ENCODE results near the gene OSBPL2.

OSBPL2 gene

GRCh38 chr20:62322492-62323041 is 84.2 kb downstream of the OSBPL2 start:
- H3K27ac ChIP-seq (ENCODE audit: low read length), result no peak overlapping the region
- H3K9me3 ChIP-seq (ENCODE audit: control insufficient read depth in 2 of 2, low read length in 2 of 2), result no peaks in the 10 kb centered on the region
- H3K4me3 ChIP-seq (ENCODE audit: low read length in 2 of 2), result no peak overlapping the region
- peaks cover 47 to 54% of the 10 kb centered on the region in 2 donors for H3K36me3 ChIP-seq (ENCODE audit: control insufficient read depth in 2 of 2, insufficient read depth in 2 of 2, low read length in 2 of 2)
- no peak overlapping the region for H3K9ac ChIP-seq (ENCODE audit: low read length in 2 of 2)
- no peaks in the 10 kb centered on the region for H3K27me3 ChIP-seq (ENCODE audit: control insufficient read depth in 1 of 2, insufficient read depth in 2 of 2, low read length in 2 of 2)
- H3K4me1 ChIP-seq (ENCODE audit: control insufficient read depth, insufficient read depth, low read length), result no peaks in the 10 kb centered on the region

GRCh38 chr20:62323146-62323979 is 85.0 kb downstream of the OSBPL2 start:
- no peaks in the 10 kb centered on the region for H3K4me1 ChIP-seq (ENCODE audit: control insufficient read depth, insufficient read depth, low read length)
- H3K36me3 ChIP-seq (ENCODE audit: control insufficient read depth in 2 of 2, insufficient read depth in 2 of 2, low read length in 2 of 2), result peaks cover 54 to 61% of the 10 kb centered on the region in 2 donors
- H3K4me3 ChIP-seq (ENCODE audit: low read length in 2 of 2), result no peak overlapping the region
- no peaks in the 10 kb centered on the region for H3K9me3 ChIP-seq (ENCODE audit: control insufficient read depth in 2 of 2, low read length in 2 of 2)
- no peak overlapping the region for H3K9ac ChIP-seq (ENCODE audit: low read length in 2 of 2)
- H3K27ac ChIP-seq (ENCODE audit: low read length), result no peak overlapping the region
- H3K27me3 ChIP-seq (ENCODE audit: control insufficient read depth in 1 of 2, insufficient read depth in 2 of 2, low read length in 2 of 2), result no peaks in the 10 kb centered on the region

GRCh38 chr20:62323980-62324906 is 85.9 kb downstream of the OSBPL2 start:
- no peak overlapping the region for H3K9ac ChIP-seq (ENCODE audit: low read length in 2 of 2)
- H3K4me1 ChIP-seq (ENCODE audit: control insufficient read depth, insufficient read depth, low read length), result no peaks in the 10 kb centered on the region
- H3K27ac ChIP-seq (ENCODE audit: low read length), result no peak overlapping the region
- no peak overlapping the region for H3K4me3 ChIP-seq (ENCODE audit: low read length in 2 of 2)
- H3K36me3 ChIP-seq (ENCODE audit: control insufficient read depth in 2 of 2, insufficient read depth in 2 of 2, low read length in 2 of 2), result peaks cover 61 to 63% of the 10 kb centered on the region in 2 donors
- H3K9me3 ChIP-seq (ENCODE audit: control insufficient read depth in 2 of 2, low read length in 2 of 2), result no peaks in the 10 kb centered on the region
- no peaks in the 10 kb centered on the region for H3K27me3 ChIP-seq (ENCODE audit: control insufficient read depth in 1 of 2, insufficient read depth in 2 of 2, low read length in 2 of 2)

GRCh38 chr20:62325172-62325905 is 87.0 kb downstream of the OSBPL2 start:
- no peaks in the 10 kb centered on the region for H3K9me3 ChIP-seq (ENCODE audit: control insufficient read depth in 2 of 2, low read length in 2 of 2)
- no peak overlapping the region for H3K4me3 ChIP-seq (ENCODE audit: low read length in 2 of 2)
- H3K36me3 ChIP-seq (ENCODE audit: control insufficient read depth in 2 of 2, insufficient read depth in 2 of 2, low read length in 2 of 2), result peaks cover 69 to 70% of the 10 kb centered on the region in 2 donors
- H3K27me3 ChIP-seq (ENCODE audit: control insufficient read depth in 1 of 2, insufficient read depth in 2 of 2, low read length in 2 of 2), result no peaks in the 10 kb centered on the region
- H3K4me1 ChIP-seq (ENCODE audit: control insufficient read depth, insufficient read depth, low read length), result no peaks in the 10 kb centered on the region
- H3K9ac ChIP-seq (ENCODE audit: low read length in 2 of 2), result no peak overlapping the region
- H3K27ac ChIP-seq (ENCODE audit: low read length), result no peak overlapping the region

- no peaks in the 10 kb centered on the region for H3K4me1 ChIP-seq (ENCODE audit: control insufficient read depth, insufficient read depth, low read length)
- H3K9me3 ChIP-seq (ENCODE audit: control insufficient read depth in 2 of 2, low read length in 2 of 2), result no peaks in the 10 kb centered on the region
- no peaks in the 10 kb centered on the region for H3K27me3 ChIP-seq (ENCODE audit: control insufficient read depth in 1 of 2, insufficient read depth in 2 of 2, low read length in 2 of 2)
- H3K27ac ChIP-seq (ENCODE audit: low read length), result no peak overlapping the region
- H3K9ac ChIP-seq (ENCODE audit: low read length in 2 of 2), result no peak overlapping the region
- no peak overlapping the region for H3K4me3 ChIP-seq (ENCODE audit: low read length in 2 of 2)
- H3K36me3 ChIP-seq (ENCODE audit: control insufficient read depth in 2 of 2, insufficient read depth in 2 of 2, low read length in 2 of 2), result peaks cover 74 to 75% of the 10 kb centered on the region in 2 donors
Observed at GRCh38 chr20:62326559-62326958, 88.2 kb downstream of the OSBPL2 start.

GRCh38 chr20:62326959-62327725 is 88.8 kb downstream of the OSBPL2 start:
- Histone ChIP-seq H3K36me3 (ENCODE audit: control insufficient read depth in 2 of 2, insufficient read depth in 2 of 2, low read length in 2 of 2) (peaks cover 77 to 79% of the 10 kb centered on the region in 2 donors), H3K9ac (ENCODE audit: low read length in 2 of 2) (no peak overlapping the region), H3K27me3 (ENCODE audit: control insufficient read depth in 1 of 2, insufficient read depth in 2 of 2, low read length in 2 of 2) (no peaks in the 10 kb centered on the region), H3K4me1 (ENCODE audit: control insufficient read depth, insufficient read depth, low read length) (no peaks in the 10 kb centered on the region), H3K27ac (ENCODE audit: low read length) (no peak overlapping the region), H3K9me3 (ENCODE audit: control insufficient read depth in 2 of 2, low read length in 2 of 2) (no peaks in the 10 kb centered on the region), H3K4me3 (ENCODE audit: low read length in 2 of 2) (no peak overlapping the region)

- H3K9me3 ChIP-seq (ENCODE audit: control insufficient read depth in 2 of 2, low read length in 2 of 2), result no peaks in the 10 kb centered on the region
- H3K36me3 ChIP-seq (ENCODE audit: control insufficient read depth in 2 of 2, insufficient read depth in 2 of 2, low read length in 2 of 2), result peaks cover 81 to 84% of the 10 kb centered on the region in 2 donors
- no peak overlapping the region for H3K4me3 ChIP-seq (ENCODE audit: low read length in 2 of 2)
- H3K9ac ChIP-seq (ENCODE audit: low read length in 2 of 2), result no peak overlapping the region
- H3K27ac ChIP-seq (ENCODE audit: low read length), result no peak overlapping the region
- no peaks in the 10 kb centered on the region for H3K27me3 ChIP-seq (ENCODE audit: control insufficient read depth in 1 of 2, insufficient read depth in 2 of 2, low read length in 2 of 2)
- H3K4me1 ChIP-seq (ENCODE audit: control insufficient read depth, insufficient read depth, low read length), result no peaks in the 10 kb centered on the region
Observed at GRCh38 chr20:62327726-62328495, 89.6 kb downstream of the OSBPL2 start.

- no peak overlapping the region for H3K9ac ChIP-seq (ENCODE audit: low read length in 2 of 2)
- H3K27me3 ChIP-seq (ENCODE audit: control insufficient read depth in 1 of 2, insufficient read depth in 2 of 2, low read length in 2 of 2), result no peaks in the 10 kb centered on the region
- no peaks in the 10 kb centered on the region for H3K9me3 ChIP-seq (ENCODE audit: control insufficient read depth in 2 of 2, low read length in 2 of 2)
- H3K4me1 ChIP-seq (ENCODE audit: control insufficient read depth, insufficient read depth, low read length), result no peaks in the 10 kb centered on the region
- no peak overlapping the region for H3K27ac ChIP-seq (ENCODE audit: low read length)
- no peak overlapping the region for H3K4me3 ChIP-seq (ENCODE audit: low read length in 2 of 2)
- H3K36me3 ChIP-seq (ENCODE audit: control insufficient read depth in 2 of 2, insufficient read depth in 2 of 2, low read length in 2 of 2), result peaks cover 79 to 82% of the 10 kb centered on the region in 2 donors
Observed at GRCh38 chr20:62328684-62329388, 90.5 kb downstream of the OSBPL2 start.

Measured in stomach smooth muscle (tissue), 2 donors.